K562 (cell line): Measurements from ENCODE around the gene TXNRD1. TPM values are rescaled to one million over a fixed set of nuclear protein-coding genes. Genes with fewer than 3 reads are reported as not detected.
"Not testable (repeated sequence)": the region's sequence is repeated elsewhere in the genome, so short reads cannot be mapped to it uniquely, and the experiment has no call there.

Experiments
- ATAC-seq: fragments of 200-7000 bp; cut with Tn5 transposase; 3 replicates; pipeline ENCODE4 v1.9.1; 2020; ENCODE audit warnings: moderate library complexity
- BruUV-seq: library from RNA; stranded (reverse); fragments of 400-500 nt; replicated peaks from 2 replicates; lab custom pipeline; 2021; lab: Mats Ljungman, UMichigan
- CTCF ChIA-PET: fragments of 300-600 bp; formaldehyde crosslinking; extraction: SDS; loops from one replicate; lab custom pipeline; 2021; ENCODE audit warnings: low intra/inter-chr PET ratio; lab: Yijun Ruan, JAX
- POLR2A ChIA-PET: fragments of 300-600, 350-650 bp; sonication (Branson Sonifier 250); formaldehyde crosslinking; extraction: SDS; loops from one replicate; lab custom pipeline; 2021; ENCODE audit warnings: antibody characterized with exemption, inconsistent platforms; lab: Yijun Ruan, JAX
- DNase-seq, 4 experiments: peaks; one replicate each; pipeline versions ENCODE4 v3.0.0 to v3.0.0-alpha.2; 2011 to 2018; ENCODE audit warnings: low spot score in 3 of 4, mixed read lengths in 3 of 4; ENCODE audit errors: extremely low read depth in 1 of 4
- FAIRE-seq: peaks from 2 replicates; lab custom pipeline; 2011; peaks lifted over from hg19 to GRCh38; lab: Jason Lieb, UNC
- H2AFZ ChIP-seq: 2 replicates; pipeline ENCODE4 v1.6.0; 2011; ENCODE audit warnings: low read depth, low read length, control low read depth, inconsistent platforms
- H3K27ac ChIP-seq: fragments of 200-600 bp; 3 replicates; pipeline ENCODE4 v1.8.0; 2011; ENCODE audit warnings: low read depth, mild to moderate bottlenecking, control low read depth, inconsistent platforms, low read length, moderate library complexity, mixed read lengths; ENCODE audit errors: extremely low read depth
- H3K27me3 ChIP-seq, 2 experiments: fragments of 300-600 bp in 1 of 2; 2 replicates in 1 of 2; 3 replicates in 1 of 2; pipeline versions ENCODE4 v1.6.0 to v1.8.0; 2011; ENCODE audit warnings: inconsistent platforms in 2 of 2, low read length in 2 of 2, mild to moderate bottlenecking in 1 of 2, mixed read lengths in 1 of 2, moderate library complexity in 1 of 2; ENCODE audit not compliant: control insufficient read depth in 2 of 2, insufficient read depth in 2 of 2
- H3K36me3 ChIP-seq: fragments of 300-600 bp; 3 replicates; pipeline ENCODE4 v1.8.0; 2011; ENCODE audit warnings: mild to moderate bottlenecking, low read length, inconsistent platforms; ENCODE audit not compliant: control insufficient read depth, insufficient read depth
- H3K4me1 ChIP-seq, 2 experiments: fragments of 200-600 bp in 1 of 2; replicated peaks in 1 of 2; 2 replicates in 1 of 2; 3 replicates in 1 of 2; pipeline versions ENCODE4 v1.5.1 to v1.8.0; 2011; ENCODE audit warnings: inconsistent platforms in 2 of 2, low read length in 2 of 2, mild to moderate bottlenecking in 1 of 2, mixed read lengths in 1 of 2, moderate library complexity in 1 of 2; ENCODE audit not compliant: control insufficient read depth in 2 of 2, insufficient read depth in 2 of 2
- H3K4me2 ChIP-seq: 2 replicates; pipeline ENCODE4 v1.6.1; 2011; ENCODE audit warnings: low read length, control low read depth, inconsistent platforms, mixed read lengths; ENCODE audit not compliant: insufficient read depth
- H3K4me3 ChIP-seq: fragments of 200-600 bp; sonication (generic), shearing (Covaris generic); 2 replicates; pipeline ENCODE4 v1.5.1; 2016; ENCODE audit warnings: control low read depth, inconsistent platforms
- H3K79me2 ChIP-seq: fragments of 200-600 bp; 3 replicates; pipeline ENCODE4 v1.8.0; 2011; ENCODE audit warnings: low read length, inconsistent platforms; ENCODE audit not compliant: control insufficient read depth, insufficient read depth
- H3K9ac ChIP-seq, 2 experiments: 2 replicates each; pipeline versions ENCODE4 v1.6.0 to v1.6.1; 2011; ENCODE audit warnings: low read depth in 2 of 2, low read length in 2 of 2, control low read depth in 1 of 2, inconsistent platforms in 1 of 2, mild to moderate bottlenecking in 1 of 2, mixed read lengths in 1 of 2; ENCODE audit not compliant: insufficient read depth in 1 of 2
- H3K9me1 ChIP-seq: one replicate; pipeline ENCODE4 v1.6.0; 2011; ENCODE audit warnings: inconsistent platforms, mild to moderate bottlenecking, low read length, moderate library complexity; ENCODE audit not compliant: control insufficient read depth, insufficient read depth
- H3K9me3 ChIP-seq: replicated peaks from 2 replicates; pipeline ENCODE4 v1.5.1; 2011; ENCODE audit warnings: low read depth, low read length, inconsistent platforms; ENCODE audit not compliant: control insufficient read depth, insufficient read depth
- H4K20me1 ChIP-seq: replicated peaks from 2 replicates; pipeline ENCODE4 v1.6.1; 2011; ENCODE audit warnings: low read length, inconsistent platforms, mixed read lengths; ENCODE audit not compliant: control insufficient read depth, insufficient read depth
- FOS ChIP-seq: IDR thresholded peaks from 3 replicates; pipeline ENCODE4 v1.6.1; 2011; ENCODE audit not compliant: insufficient read length; ENCODE audit errors: extremely low read depth
- MAFG ChIP-seq: fragments of 450-650 bp; conservative IDR thresholded peaks from 2 replicates; pipeline ENCODE4 v1.6.1; 2016; ENCODE audit warnings: missing genetic modification characterization, missing compliant biosample characterization
- WGBS: fragments of 100-300 bp; shearing (Covaris generic); methylation state at CpG from one replicate; pipeline ENCODE4 v1.1.6; 2016; ENCODE audit warnings: low coverage, mixed read lengths; ENCODE audit not compliant: insufficient coverage; ENCODE audit errors: missing lambda C conversion rate; 5-methylcytosine and 5-hydroxymethylcytosine counted together
- in situ Hi-C: fragments of 300-500 bp; cut with MboI; formaldehyde crosslinking; loops from 4 replicates; pipeline ENCODE4 v1.15.0; 2018; ENCODE audit warnings: inconsistent platforms, mixed read lengths
- intact Hi-C: fragments of 100-400 bp; cut with micrococcal nuclease; formaldehyde crosslinking; loops from 2 replicates; pipeline ENCODE4 v1.14.2; 2022
- polyA plus RNA-seq, 8 experiments: library from polyadenylated mRNA; depleted of rRNA in 4 of 8; stranded (reverse) in 5 of 8; unstranded in 3 of 8; fragments of >200 nt; fragmentation: Nextera tagmentation in 2 of 8; fragmentation: Illumina TruSeq in 1 of 8; extraction: Ambion mirVana in 2 of 8; extraction: Trizol in 1 of 8; gene quantifications; 2 replicates each; pipeline versions ENCODE4 v1.2.1 to v1.2.3, GENCODE V29; 2011 to 2014; ENCODE audit warnings: inconsistent platforms in 1 of 8, missing spikeins in 1 of 8
- total RNA-seq, 7 experiments: library from RNA; depleted of rRNA in 6 of 7; stranded (reverse); fragments of >200 nt in 6 of 7; fragmentation: Illumina TruSeq in 2 of 7; extraction: Trizol in 2 of 7; gene quantifications; 2 replicates each; pipeline versions ENCODE4 v1.2.1 to v1.2.3, GENCODE V29; 2011 to 2021; ENCODE audit warnings: low replicate concordance in 1 of 7

Gene TXNRD1
- total and polyA plus RNA-seq, 9 of the 15 experiments (the other 6 are each of a cell fraction or from before 2014, with no cell fraction given): 107 to 189 (median 146) TPM

- Histone ChIP-seq H3K36me3 (peaks cover 87% of the 10 kb centered on the region), H3K79me2 (no peaks in the 10 kb centered on the region)
- BruUV-seq: no TSS peak
Measured at GRCh38 chr12:104321949-104322348, 106.4 kb downstream of the TXNRD1 start.

GRCh38 chr12:104322533-104322932 is 107.0 kb downstream of the TXNRD1 start:
- H3K36me3 ChIP-seq: peaks cover 87% of the 10 kb centered on the region
- CTCF ChIA-PET: not testable (repeated sequence)
- WGBS: 100% methylated on average over 2 of the region's 2 CpGs

More at GRCh38 chr12:104321949-104322348, 106.4 kb downstream of the TXNRD1 start:
- Histone ChIP-seq H3K27ac (no peak overlapping the region), H3K4me3 (no peak overlapping the region), H3K4me2 (no peak overlapping the region), H3K27me3 (no peaks in the 10 kb centered on the region), H3K9me1 (no peaks in the 10 kb centered on the region), H3K9ac (no peak overlapping the region), H3K9me3 (no peaks in the 10 kb centered on the region), H2AFZ (no peak overlapping the region), H3K4me1 (no peaks in the 10 kb centered on the region), H4K20me1 (no peaks in the 10 kb centered on the region)
- in situ Hi-C loops (no loop called here), intact Hi-C loops (no loop called here)
- CTCF ChIA-PET: no interaction called here
- WGBS: 94% methylated on average over 1 of the region's 1 CpG
- ATAC-seq (no peak), DNase-seq (no peak), FAIRE-seq (no peak)
- POLR2A ChIA-PET: interaction anchor here (1.0 kb wide), 1 partner anchor 11 kb away, joined by 4 read pairs; no protein-coding TSS in a partner anchor
- TF ChIP-seq MAFG (tag) (no peak), FOS (no peak)

More at GRCh38 chr12:104322533-104322932, 107.0 kb downstream of the TXNRD1 start:
- H3K9me1 ChIP-seq, ATAC-seq, H3K4me2 ChIP-seq, H3K4me1 ChIP-seq, H3K4me3 ChIP-seq, H3K27ac ChIP-seq, BruUV-seq, H3K9ac ChIP-seq, H2AFZ ChIP-seq, H3K9me3 ChIP-seq, intact Hi-C loops, H4K20me1 ChIP-seq, H3K27me3 ChIP-seq, DNase-seq, in situ Hi-C loops, FAIRE-seq, H3K79me2 ChIP-seq: not testable (repeated sequence)
- POLR2A ChIA-PET: interaction anchor here (1.0 kb wide), 1 partner anchor 11 kb away, joined by 4 read pairs; no protein-coding TSS in a partner anchor
